NAMALWA (cell line): Measurements from ENCODE around the gene KCNIP1.

ENCODE experiments used
- DNase-seq: peaks from one replicate; pipeline ENCODE4 v3.0.0-alpha.2; 2015; ENCODE audit warnings: low spot score

The KCNIP1 gene

DNA sequence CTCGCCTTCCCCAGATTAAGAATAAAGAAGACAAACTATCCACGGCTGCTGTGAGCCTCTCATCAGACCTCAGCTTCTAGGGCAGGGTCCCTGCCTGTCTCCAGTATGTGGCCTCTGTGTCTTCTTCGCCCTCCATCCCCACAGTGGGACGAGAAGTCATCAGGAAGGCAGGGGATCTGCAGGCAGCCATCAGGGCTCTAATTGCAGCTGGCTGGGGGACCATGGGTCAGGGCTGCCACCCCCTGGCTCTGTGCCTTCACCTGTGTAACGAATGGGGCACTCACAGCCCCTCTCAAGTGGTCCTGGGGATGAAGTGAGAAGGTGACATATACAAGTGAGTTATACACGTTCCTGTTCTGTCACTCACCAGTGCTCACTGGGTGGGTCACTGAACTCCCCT lies 139.8 kb downstream of the KCNIP1 start:
- DNase-seq: no peak

DNA sequence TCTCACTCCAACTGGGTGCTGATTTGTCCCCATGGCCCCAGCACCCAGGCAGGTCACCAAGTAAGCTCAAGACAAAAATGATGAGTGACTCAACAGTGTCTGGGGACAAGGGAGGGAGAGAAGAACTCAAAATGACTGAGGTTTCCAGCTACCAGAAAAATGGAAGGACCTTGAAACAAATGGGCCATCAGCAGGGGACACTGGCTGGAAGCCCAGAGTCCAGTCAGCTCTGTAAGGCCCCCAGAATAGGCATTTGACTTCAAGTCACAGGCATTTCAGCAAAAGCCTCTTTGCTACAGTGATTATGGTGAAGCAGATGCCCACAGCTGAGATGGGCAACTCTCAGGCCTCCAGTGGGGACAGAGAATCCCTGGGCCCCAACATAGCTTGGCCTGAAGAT lies 140.7 kb downstream of the KCNIP1 start:
- DNase-seq: no peak

DNA sequence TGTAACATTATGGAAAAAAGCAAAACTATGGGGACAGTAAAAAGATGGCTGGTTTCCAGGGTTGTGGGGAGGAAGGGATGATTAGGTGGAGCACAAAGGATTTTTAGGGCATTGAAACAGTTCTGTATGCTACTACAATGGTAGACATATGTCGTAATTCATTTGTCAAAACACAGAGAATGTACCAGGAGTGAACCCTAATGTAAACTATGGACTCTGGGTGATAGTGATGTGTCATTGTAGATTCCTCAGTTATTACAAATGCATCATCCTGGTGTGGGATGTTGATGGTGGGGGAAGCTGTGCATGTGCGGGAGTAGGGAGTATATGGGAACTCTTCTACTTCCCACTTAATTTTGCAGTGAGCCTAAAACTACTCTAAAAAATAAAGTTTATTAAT lies 144.7 kb downstream of the KCNIP1 start:
- DNase-seq: no peak

- DNase-seq: no peak
Observed at GRCh38 chr5:170650850-170651249, 147.0 kb downstream of the KCNIP1 start.

GRCh38 chr5:170651604-170652277 lies 147.9 kb downstream of the KCNIP1 start:
- no peak for DNase-seq

- DNase-seq: no peak
Observed at GRCh38 chr5:170655476-170655875, 151.7 kb downstream of the KCNIP1 start.

DNA sequence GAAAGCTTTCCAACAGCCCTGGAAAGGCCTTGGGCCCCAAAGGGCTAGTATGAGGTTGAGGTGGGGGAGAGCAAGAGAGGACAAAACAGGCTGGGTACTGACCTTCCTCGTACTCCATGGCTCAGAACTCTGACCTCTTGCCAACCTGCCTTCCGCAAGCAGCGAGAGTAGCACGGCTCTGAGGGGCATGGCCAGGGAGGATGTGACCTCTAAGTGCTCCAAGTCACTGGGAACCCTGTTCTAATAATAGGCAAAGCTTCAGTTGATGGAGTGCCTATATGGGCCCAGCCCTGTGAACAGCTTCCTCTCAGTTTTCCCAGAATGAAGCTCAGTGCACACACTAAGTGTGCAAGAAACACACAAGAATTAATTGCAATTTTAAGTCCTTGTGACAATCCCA lies 152.1 kb downstream of the KCNIP1 start:
- DNase-seq: no peak

DNA sequence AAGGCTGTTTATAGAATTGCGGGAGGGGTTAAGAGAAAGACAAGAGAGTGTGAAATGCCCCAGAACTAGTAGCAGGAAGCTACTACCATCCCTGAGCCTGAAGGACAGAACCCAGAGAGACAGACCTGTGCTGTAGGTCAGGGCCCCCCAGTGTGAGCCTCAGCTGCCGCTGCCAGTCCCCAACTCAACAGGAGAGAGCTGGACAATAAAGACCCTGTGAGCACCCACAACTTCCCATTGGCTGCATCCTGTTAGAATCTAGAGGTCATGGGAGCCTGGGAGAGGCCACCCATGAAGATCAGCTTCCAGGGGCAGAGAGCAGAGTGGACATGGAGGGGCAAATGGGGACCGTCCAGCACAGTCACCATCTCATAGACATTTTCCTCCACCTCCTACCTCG lies 152.5 kb downstream of the KCNIP1 start:
- DNase-seq: no peak

DNA sequence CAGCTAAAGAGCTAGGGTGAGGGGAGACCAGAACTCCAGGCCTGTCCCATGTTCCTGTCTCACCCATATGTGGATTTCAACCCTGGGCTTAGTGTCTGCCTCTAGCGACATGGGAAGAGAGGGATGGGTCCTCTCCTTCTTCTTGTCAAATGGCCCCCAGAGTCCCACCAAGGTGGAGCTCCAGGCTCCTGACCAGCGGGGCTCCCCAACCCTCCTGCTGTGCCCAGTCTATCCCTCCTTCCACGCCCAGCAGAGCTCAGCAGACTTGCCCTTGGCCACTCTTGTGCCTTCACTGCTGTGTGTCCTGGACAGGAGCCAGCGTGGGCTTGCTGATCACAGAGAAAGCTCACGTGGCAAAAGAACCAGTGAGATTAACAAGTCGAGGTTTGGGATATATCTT lies 156.7 kb downstream of the KCNIP1 start:
- no peak for DNase-seq

GRCh38 chr5:170662966-170663365 lies 159.1 kb downstream of the KCNIP1 start:
- no peak for DNase-seq

DNA sequence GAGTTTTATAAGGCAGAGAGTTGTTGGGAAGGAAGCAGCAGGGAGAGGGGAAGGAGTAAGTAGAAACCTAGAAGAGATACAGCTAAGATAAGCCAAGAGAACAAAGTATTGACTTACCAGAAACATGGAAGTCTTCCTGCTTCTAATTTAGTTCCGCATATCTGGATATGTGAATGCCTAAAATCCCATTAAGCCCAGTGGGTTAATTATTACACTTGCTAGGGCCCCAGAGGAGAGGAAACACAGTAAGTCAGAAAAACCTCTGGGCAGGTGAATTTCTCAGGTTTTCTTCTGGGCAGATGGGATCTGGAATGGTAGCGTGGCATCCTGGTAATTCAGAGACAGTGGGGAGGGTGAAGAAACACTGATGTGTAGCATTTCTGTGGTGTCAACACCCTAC lies 175.0 kb downstream of the KCNIP1 start:
- no peak for DNase-seq

GRCh38 chr5:170681013-170681433 lies 177.2 kb downstream of the KCNIP1 start:
- DNase-seq: no peak

DNA sequence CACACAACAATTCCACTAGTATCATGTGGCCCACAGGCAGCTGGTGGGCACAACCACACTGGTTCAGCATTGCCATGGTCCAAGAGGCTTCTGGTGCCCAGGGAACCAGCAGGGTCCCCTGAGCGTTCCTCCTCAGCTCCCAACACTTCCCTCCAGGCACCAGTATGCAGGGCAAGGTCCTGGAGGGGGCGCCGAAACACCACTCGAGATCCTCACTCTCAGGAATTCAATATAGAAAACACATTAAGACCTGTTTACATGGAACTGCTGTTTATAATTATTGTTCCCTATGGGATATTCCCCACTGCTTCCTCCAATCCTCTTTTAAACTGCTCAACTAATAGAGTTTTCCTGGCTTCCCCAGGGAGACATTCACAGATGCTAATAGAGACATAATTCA lies 187.8 kb downstream of the KCNIP1 start:
- no peak for DNase-seq

- DNase-seq: no peak
Observed at GRCh38 chr5:170693701-170694100, 189.9 kb downstream of the KCNIP1 start.

- no peak for DNase-seq
Observed at GRCh38 chr5:170694911-170695310, 191.1 kb downstream of the KCNIP1 start.

GRCh38 chr5:170697031-170697430 lies 193.2 kb downstream of the KCNIP1 start:
- DNase-seq: no peak

- no peak for DNase-seq
Observed at GRCh38 chr5:170700503-170700902, 196.7 kb downstream of the KCNIP1 start.

GRCh38 chr5:170701334-170701733 lies 197.5 kb downstream of the KCNIP1 start:
- DNase-seq: no peak

- DNase-seq: no peak
Observed at GRCh38 chr5:170704417-170705192, 200.8 kb downstream of the KCNIP1 start.

DNA sequence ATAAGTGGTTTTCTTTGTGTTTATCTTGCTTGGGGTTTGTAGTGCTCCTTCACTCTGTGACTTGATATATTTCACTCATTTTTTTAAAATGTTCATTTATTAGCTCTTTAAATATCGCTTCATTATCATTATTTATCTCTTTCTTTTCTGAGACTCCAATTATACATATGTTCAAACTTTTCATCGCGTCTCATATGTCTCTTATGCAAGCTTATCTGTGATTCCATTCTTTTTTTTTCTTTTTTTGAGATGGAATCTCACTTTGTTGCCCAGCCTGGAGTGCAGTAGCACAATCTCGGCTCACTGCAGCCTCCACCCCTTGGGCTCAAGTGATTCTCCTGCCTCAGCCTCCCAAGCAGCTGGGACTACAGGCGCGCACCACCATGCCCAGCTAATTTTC lies 205.8 kb downstream of the KCNIP1 start:
- no peak for DNase-seq

DNA sequence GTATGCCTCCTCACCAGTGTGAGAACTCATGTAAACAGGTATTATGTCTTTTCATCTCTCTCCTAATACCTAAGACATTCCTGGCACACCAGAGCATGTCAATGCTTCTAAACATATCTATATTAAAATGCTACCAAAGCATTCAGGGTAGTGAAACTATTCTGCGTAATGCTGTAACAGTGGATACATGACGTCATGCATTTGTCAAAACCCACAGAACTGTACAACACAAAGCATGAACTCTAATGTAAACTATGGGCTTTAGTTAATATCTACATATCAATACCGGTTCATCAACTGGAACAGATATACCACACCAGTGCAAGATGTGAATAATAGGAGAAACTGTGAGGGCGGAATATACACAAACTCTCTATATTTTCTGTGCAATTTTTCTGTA lies 207.5 kb downstream of the KCNIP1 start:
- no peak for DNase-seq

GRCh38 chr5:170715141-170715540 lies 211.3 kb downstream of the KCNIP1 start:
- DNase-seq: no peak

DNA sequence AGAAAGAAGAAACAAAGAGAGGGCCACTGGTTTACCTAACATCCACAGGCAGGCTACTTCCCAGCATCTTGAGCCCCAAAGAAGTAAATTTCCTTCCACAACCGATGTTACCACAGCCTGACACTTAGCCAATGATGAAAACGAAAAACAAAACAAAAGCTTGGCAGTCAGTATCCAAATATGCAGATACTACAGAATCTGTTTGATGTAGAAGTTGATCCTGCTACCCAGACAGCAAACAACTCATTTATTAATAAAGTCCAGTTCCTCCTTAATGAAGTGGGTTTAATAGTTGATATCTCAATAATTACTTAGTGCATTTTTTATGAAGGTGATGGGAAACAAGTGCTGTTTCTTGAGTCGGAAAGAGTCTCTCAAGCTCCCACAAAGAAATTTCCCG lies 212.6 kb downstream of the KCNIP1 start:
- DNase-seq: no peak

DNA sequence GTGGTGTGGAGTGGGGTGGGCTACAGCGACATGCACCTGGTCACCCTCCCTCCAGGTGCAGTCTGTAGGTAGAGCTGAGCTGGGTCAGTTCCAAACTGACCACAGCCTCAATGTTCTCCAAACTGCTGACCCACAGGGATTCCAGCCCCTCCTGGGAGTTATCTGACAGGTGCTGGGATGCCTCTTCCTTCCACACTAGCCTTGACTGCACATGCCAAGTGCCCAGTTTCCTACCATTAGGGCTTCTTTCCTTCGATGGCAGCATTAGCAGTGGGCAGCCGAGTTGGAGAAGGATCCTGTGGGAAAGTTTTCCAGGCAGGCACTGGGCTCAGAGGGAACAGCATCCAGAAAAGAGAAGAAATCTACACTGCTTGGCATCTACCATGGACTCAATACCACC lies 215.7 kb downstream of the KCNIP1 start:
- DNase-seq: no peak
